Aorta (tissue), 5 donors: Measurements from ENCODE around the gene CIAO3. TPM values are rescaled to one million over a fixed set of nuclear protein-coding genes. Genes with fewer than 3 reads are reported as not detected.

ENCODE experiments used
- ATAC-seq: fragments of 200-7000 bp; cut with Tn5 transposase; one replicate; pipeline ENCODE4 v1.9.1; 2022; ENCODE audit warnings: moderate library complexity; ENCODE audit not compliant: low FRiP score
- DNase-seq, 2 donors: peaks; one replicate each; pipeline ENCODE4 v3.0.0-alpha.2; 2020
- H3K27ac ChIP-seq, 2 donors: one replicate each; pipeline ENCODE4 v1.5.1; 2013; ENCODE audit warnings: low read length in 2 of 2, mild to moderate bottlenecking in 2 of 2, moderate library complexity in 2 of 2, control low read depth in 1 of 2, inconsistent platforms in 1 of 2, low read depth in 1 of 2
- H3K27me3 ChIP-seq, 2 donors: one replicate each; pipeline ENCODE4 v1.6.1; 2013; ENCODE audit warnings: control low read depth in 1 of 2, low read length in 1 of 2, mild to moderate bottlenecking in 1 of 2, moderate library complexity in 1 of 2; ENCODE audit not compliant: insufficient read depth in 2 of 2, control insufficient read depth in 1 of 2
- H3K36me3 ChIP-seq, 2 donors: one replicate each; pipeline ENCODE4 v1.6.1; 2013; ENCODE audit warnings: control low read depth in 1 of 2, low read length in 1 of 2, mild to moderate bottlenecking in 1 of 2; ENCODE audit not compliant: insufficient read depth in 2 of 2, control insufficient read depth in 1 of 2
- H3K4me1 ChIP-seq, 2 donors: one replicate each; pipeline ENCODE4 v1.6.1; 2013; ENCODE audit warnings: low read length in 2 of 2, control low read depth in 1 of 2, mild to moderate bottlenecking in 1 of 2, moderate library complexity in 1 of 2; ENCODE audit not compliant: insufficient read depth in 2 of 2, control insufficient read depth in 1 of 2
- H3K4me3 ChIP-seq, 2 donors: one replicate each; pipeline ENCODE4 v1.5.1; 2013; ENCODE audit warnings: low read length in 2 of 2, control low read depth in 1 of 2, mild to moderate bottlenecking in 1 of 2
- H3K9me3 ChIP-seq: one replicate; pipeline ENCODE4 v1.6.1; 2013; ENCODE audit warnings: mild to moderate bottlenecking, low read length; ENCODE audit not compliant: control insufficient read depth
- WGBS, 2 donors: extraction: QIAGEN DNeasy Blood & Tissue Kit; methylation state at CpG; one replicate each; pipeline ENCODE4 v1.1.7; 2013; 5-methylcytosine and 5-hydroxymethylcytosine counted together
- intact Hi-C, 2 donors: fragments of 100-400 bp; cut with DNase I; formaldehyde crosslinking; loops; one replicate each; pipeline versions ENCODE4 v1.14.2 to v1.15.0; 2022
- polyA plus RNA-seq, 2 donors: library from polyadenylated mRNA; stranded (reverse); fragments of 200-250 nt; gene quantifications; one replicate each; pipeline ENCODE4 v1.2.3, GENCODE V29; 2013
- total RNA-seq, 2 donors: library from RNA; stranded (reverse); fragmentation: NEBNext Ultra II Directional; extraction: Animal tissue kit (Norgen Biotek cat#: 25700); gene quantifications; one replicate each; pipeline ENCODE4 v1.2.1, GENCODE V29; 2021
- donor health status: healthy with polysubstance abuse.
- donor health status: Bipolar disorder and iron deficiency.
- donor health status: DM: no; HTN: no; CAD: no.
- donor health status: DM: no; HTN: no; CAD: no.
- donor health status: DM: yes; HTN: yes; CAD: no.

The CIAO3 gene
- total and polyA plus RNA-seq, 4 donors = 12.4 to 35.9 (median 22.1) TPM

GRCh38 chr16:763369-764183, 22.8 kb upstream of the CIAO3 start:
- H3K36me3 ChIP-seq = no peaks in the 10 kb centered on the region
- no peak overlapping the region for H3K4me3 ChIP-seq
- ATAC-seq (no peak), DNase-seq (no peak)
- H3K27ac ChIP-seq = no peak overlapping the region
- H3K9me3 ChIP-seq = no peaks in the 10 kb centered on the region
- H3K4me1 ChIP-seq = no peaks in the 10 kb centered on the region
- WGBS, 2 donors = 69 to 77% methylated on average over 14 to 21 of the region's 21 CpGs
- H3K27me3 ChIP-seq = no peaks in the 10 kb centered on the region
- intact Hi-C loops = no loop called here

GRCh38 chr16:762595-763268, 21.9 kb upstream of the CIAO3 start:
- H3K9me3 ChIP-seq = no peaks in the 10 kb centered on the region
- DNase-seq = no peak
- H3K27ac ChIP-seq = no peak overlapping the region
- H3K4me3 ChIP-seq = no peak overlapping the region
- no peak for ATAC-seq
- 77 to 79% methylated on average over 17 of the region's 17 CpGs for WGBS, 2 donors
- H3K36me3 ChIP-seq = no peaks in the 10 kb centered on the region
- no peaks in the 10 kb centered on the region for H3K27me3 ChIP-seq
- intact Hi-C loops = no loop called here
- H3K4me1 ChIP-seq = no peaks in the 10 kb centered on the region

GRCh38 chr16:761625-762513, 21.1 kb upstream of the CIAO3 start:
- no peak for DNase-seq
- intact Hi-C loops = no loop called here
- no peaks in the 10 kb centered on the region for H3K27me3 ChIP-seq
- H3K4me3 ChIP-seq = no peak overlapping the region
- H3K4me1 ChIP-seq = no peaks in the 10 kb centered on the region
- WGBS, 2 donors = 65 to 69% methylated on average over 22 of the region's 22 CpGs
- ATAC-seq = no peak
- no peaks in the 10 kb centered on the region for H3K9me3 ChIP-seq
- no peak overlapping the region for H3K27ac ChIP-seq
- H3K36me3 ChIP-seq = no peaks in the 10 kb centered on the region

GRCh38 chr16:760545-761343, 19.9 kb upstream of the CIAO3 start, which contains the start of gene MSLN:
TSS of gene MSLN (plus strand) at chr16:760734. CDS start at chr16:762681, 1,947 bp downstream.
- H3K4me3 ChIP-seq = no peak within 1 kb of the TSS
- H3K9me3 ChIP-seq = no peaks in the 10 kb centered on the region
- H3K4me1 ChIP-seq = no peaks in the 10 kb centered on the region
- peak; percentile 15 for ATAC-seq
- WGBS, 2 donors = 68 to 74% methylated on average over 37 of the region's 37 CpGs
- H3K36me3 ChIP-seq = no peaks in the 10 kb centered on the region
- intact Hi-C loops = no loop called here
- no peaks in the 10 kb centered on the region for H3K27me3 ChIP-seq
- no peak for DNase-seq
- H3K27ac ChIP-seq = no peak within 1 kb of the TSS

GRCh38 chr16:760065-760464, 19.3 kb upstream of the CIAO3 start:
- Histone ChIP-seq H3K27me3 (no peaks in the 10 kb centered on the region), H3K36me3 (no peaks in the 10 kb centered on the region), H3K4me1 (no peaks in the 10 kb centered on the region), H3K27ac (no peak overlapping the region), H3K4me3 (no peak overlapping the region), H3K9me3 (no peaks in the 10 kb centered on the region)
- intact Hi-C loops = no loop called here
- DNase-seq = no peak
- 75 to 81% methylated on average over 15 of the region's 15 CpGs for WGBS, 2 donors
- ATAC-seq = no peak

- ATAC-seq (no peak), DNase-seq (no peak)
- Histone ChIP-seq H3K4me3 (no peak overlapping the region), H3K27me3 (no peaks in the 10 kb centered on the region), H3K36me3 (no peaks in the 10 kb centered on the region), H3K4me1 (no peaks in the 10 kb centered on the region), H3K9me3 (no peaks in the 10 kb centered on the region), H3K27ac (no peak overlapping the region)
- intact Hi-C loops = no loop called here
- WGBS, 2 donors = 85 to 88% methylated on average over 34 of the region's 34 CpGs
These were observed 18.5 kb upstream of the CIAO3 start for GRCh38 chr16:759110-759910.

- WGBS, 2 donors = 91 to 95% methylated on average over 5 of the region's 5 CpGs
These were observed 15.6 kb upstream of the CIAO3 start for GRCh38 chr16:756428-756827.

More at GRCh38 chr16:756428-756827, 15.6 kb upstream of the CIAO3 start:
- H3K36me3 ChIP-seq = no peaks in the 10 kb centered on the region
- no peak for ATAC-seq
- DNase-seq = no peak
- H3K27ac ChIP-seq = no peak overlapping the region
- no peaks in the 10 kb centered on the region for H3K27me3 ChIP-seq
- H3K4me3 ChIP-seq = no peak overlapping the region
- no peaks in the 10 kb centered on the region for H3K9me3 ChIP-seq
- intact Hi-C loops = no loop called here
- H3K4me1 ChIP-seq = no peaks in the 10 kb centered on the region
